Ectodermal cell (in vitro differentiated cells): Measurements from ENCODE around the gene MAPKAP1.

ENCODE experiments used
- H3K27ac ChIP-seq: 2 replicates; pipeline ENCODE4 v1.7.0; 2013; ENCODE audit warnings: mild to moderate bottlenecking, low read depth, low read length; ENCODE audit not compliant: insufficient read depth, poor library complexity, severe bottlenecking
- H3K27me3 ChIP-seq: 2 replicates; pipeline ENCODE4 v1.7.0; 2013; ENCODE audit warnings: mild to moderate bottlenecking, low read length; ENCODE audit not compliant: insufficient read depth, control insufficient read depth, poor library complexity, severe bottlenecking
- H3K36me3 ChIP-seq: one replicate; pipeline ENCODE4 v1.7.0; 2013; ENCODE audit warnings: low read length; ENCODE audit not compliant: control insufficient read depth, insufficient read depth
- H3K4me1 ChIP-seq: one replicate; pipeline ENCODE4 v1.7.0; 2013; ENCODE audit warnings: low read length; ENCODE audit not compliant: control insufficient read depth, insufficient read depth
- H3K4me3 ChIP-seq: 2 replicates; pipeline ENCODE4 v1.7.0; 2013; ENCODE audit warnings: low read depth, low read length, control low read depth; ENCODE audit not compliant: insufficient read depth
- H3K9me3 ChIP-seq: 2 replicates; pipeline ENCODE4 v1.7.0; 2013; ENCODE audit warnings: mild to moderate bottlenecking, low read length, moderate library complexity; ENCODE audit not compliant: control insufficient read depth
- WGBS, 2 experiments: methylation state at CpG; one replicate each; pipeline ENCODE4 v1.1.7; 2013; ENCODE audit warnings: missing lambda C conversion rate in 2 of 2; 5-methylcytosine and 5-hydroxymethylcytosine counted together

The MAPKAP1 gene

GRCh38 chr9:125558453-125559092 lies 148.4 kb downstream of the MAPKAP1 start:
- no peak overlapping the region for H3K27ac ChIP-seq
- peaks cover 7% of the 10 kb centered on the region for H3K4me1 ChIP-seq
- no peaks in the 10 kb centered on the region for H3K36me3 ChIP-seq
- H3K9me3 ChIP-seq: no peaks in the 10 kb centered on the region
- 0% methylated on average over 1 of the region's 2 CpGs for WGBS, 2 experiments
- H3K27me3 ChIP-seq: no peaks in the 10 kb centered on the region
- H3K4me3 ChIP-seq: no peak overlapping the region

GRCh38 chr9:125556046-125556721 lies 150.8 kb downstream of the MAPKAP1 start:
- no peak overlapping the region for H3K4me3 ChIP-seq
- H3K36me3 ChIP-seq: no peaks in the 10 kb centered on the region
- peaks cover 7% of the 10 kb centered on the region for H3K4me1 ChIP-seq
- no peak overlapping the region for H3K27ac ChIP-seq
- 90 to 96% methylated on average over 4 to 6 of the region's 7 CpGs for WGBS, 2 experiments
- no peaks in the 10 kb centered on the region for H3K27me3 ChIP-seq
- no peaks in the 10 kb centered on the region for H3K9me3 ChIP-seq

GRCh38 chr9:125554726-125555125 lies 152.3 kb downstream of the MAPKAP1 start:
- no peaks in the 10 kb centered on the region for H3K9me3 ChIP-seq
- 100% methylated on average over 2 of the region's 3 CpGs; no CpG with 5 or more reads in 1 of the 2 experiments for WGBS, 2 experiments
- H3K27me3 ChIP-seq: no peaks in the 10 kb centered on the region
- no peaks in the 10 kb centered on the region for H3K36me3 ChIP-seq
- no peak overlapping the region for H3K4me3 ChIP-seq
- H3K27ac ChIP-seq: no peak overlapping the region
- H3K4me1 ChIP-seq: peaks cover 7% of the 10 kb centered on the region

GRCh38 chr9:125551781-125552180 lies 155.2 kb downstream of the MAPKAP1 start:
- Histone ChIP-seq H3K9me3 (no peaks in the 10 kb centered on the region), H3K4me1 (peaks cover 11% of the 10 kb centered on the region), H3K36me3 (no peaks in the 10 kb centered on the region), H3K27ac (no peak overlapping the region), H3K4me3 (no peak overlapping the region), H3K27me3 (no peaks in the 10 kb centered on the region)
- WGBS, 2 experiments: 83 to 91% methylated on average over 1 of the region's 1 CpG

GRCh38 chr9:125549891-125550885 lies 156.8 kb downstream of the MAPKAP1 start:
- Histone ChIP-seq H3K27me3 (no peaks in the 10 kb centered on the region), H3K4me3 (no peak overlapping the region), H3K27ac (no peak overlapping the region)

GRCh38 chr9:125549465-125549871 lies 157.5 kb downstream of the MAPKAP1 start:
- Histone ChIP-seq H3K9me3 (no peaks in the 10 kb centered on the region), H3K27ac (no peak overlapping the region), H3K4me1 (peaks cover 13% of the 10 kb centered on the region), H3K36me3 (no peaks in the 10 kb centered on the region), H3K27me3 (no peaks in the 10 kb centered on the region), H3K4me3 (no peak overlapping the region)
- WGBS, 2 experiments: 93% methylated on average over 7 of the region's 7 CpGs

More at GRCh38 chr9:125549891-125550885, 156.8 kb downstream of the MAPKAP1 start:
- Histone ChIP-seq H3K4me1 (peaks cover 13% of the 10 kb centered on the region), H3K36me3 (no peaks in the 10 kb centered on the region), H3K9me3 (no peaks in the 10 kb centered on the region)
- 92% methylated on average over 9 of the region's 9 CpGs for WGBS, 2 experiments

GRCh38 chr9:125549039-125549438 lies 158.0 kb downstream of the MAPKAP1 start:
- no peaks in the 10 kb centered on the region for H3K27me3 ChIP-seq
- H3K9me3 ChIP-seq: no peaks in the 10 kb centered on the region
- H3K4me3 ChIP-seq: no peak overlapping the region
- peaks cover 13% of the 10 kb centered on the region for H3K4me1 ChIP-seq
- H3K27ac ChIP-seq: no peak overlapping the region
- no peaks in the 10 kb centered on the region for H3K36me3 ChIP-seq
- WGBS, 2 experiments: 96 to 98% methylated on average over 3 of the region's 3 CpGs

- no peaks in the 10 kb centered on the region for H3K36me3 ChIP-seq
- peaks cover 13% of the 10 kb centered on the region for H3K4me1 ChIP-seq
- no peaks in the 10 kb centered on the region for H3K9me3 ChIP-seq
- no peak overlapping the region for H3K27ac ChIP-seq
- H3K4me3 ChIP-seq: no peak overlapping the region
- no peaks in the 10 kb centered on the region for H3K27me3 ChIP-seq
- 85 to 93% methylated on average over 4 to 5 of the region's 5 CpGs for WGBS, 2 experiments
Observed at GRCh38 chr9:125548141-125548540, 158.9 kb downstream of the MAPKAP1 start.

- H3K27me3 ChIP-seq: no peaks in the 10 kb centered on the region
- no peaks in the 10 kb centered on the region for H3K36me3 ChIP-seq
- H3K4me1 ChIP-seq: peaks cover 13% of the 10 kb centered on the region
- H3K4me3 ChIP-seq: no peak overlapping the region
- 54 to 55% methylated on average over 7 of the region's 7 CpGs for WGBS, 2 experiments
- no peaks in the 10 kb centered on the region for H3K9me3 ChIP-seq
- no peak overlapping the region for H3K27ac ChIP-seq
Observed at GRCh38 chr9:125547368-125547767, 159.6 kb downstream of the MAPKAP1 start.

GRCh38 chr9:125545845-125546244 lies 161.2 kb downstream of the MAPKAP1 start:
- Histone ChIP-seq H3K4me3 (no peak overlapping the region), H3K36me3 (no peaks in the 10 kb centered on the region), H3K27ac (no peak overlapping the region), H3K9me3 (no peaks in the 10 kb centered on the region), H3K27me3 (no peaks in the 10 kb centered on the region), H3K4me1 (peaks cover 13% of the 10 kb centered on the region)
- WGBS, 2 experiments: 96 to 98% methylated on average over 13 of the region's 13 CpGs
